Adipose tissue (tissue), 3 donors: ENCODE data around the gene CYSLTR2. TPM values are rescaled to one million over a fixed set of nuclear protein-coding genes. Genes with fewer than 3 reads are reported as not detected.

ENCODE experiments used
- H3K27ac ChIP-seq: one replicate; pipeline ENCODE4 v1.5.1; 2013; ENCODE audit warnings: low read depth, low read length
- WGBS, 3 donors: extraction: QIAGEN DNeasy Blood & Tissue Kit; methylation state at CpG; one replicate each; pipeline ENCODE4 v1.1.7; 2013; 5-methylcytosine and 5-hydroxymethylcytosine counted together
- polyA plus RNA-seq, 3 donors: library from polyadenylated mRNA; stranded (reverse); fragments of 200-250 nt; gene quantifications; one replicate each; pipeline ENCODE4 v1.2.3, GENCODE V29; 2013
- donor health status: healthy with polysubstance abuse.
- donor health status: Bipolar disorder and iron deficiency.
- donor health status: healthy.

The CYSLTR2 gene, protein sequence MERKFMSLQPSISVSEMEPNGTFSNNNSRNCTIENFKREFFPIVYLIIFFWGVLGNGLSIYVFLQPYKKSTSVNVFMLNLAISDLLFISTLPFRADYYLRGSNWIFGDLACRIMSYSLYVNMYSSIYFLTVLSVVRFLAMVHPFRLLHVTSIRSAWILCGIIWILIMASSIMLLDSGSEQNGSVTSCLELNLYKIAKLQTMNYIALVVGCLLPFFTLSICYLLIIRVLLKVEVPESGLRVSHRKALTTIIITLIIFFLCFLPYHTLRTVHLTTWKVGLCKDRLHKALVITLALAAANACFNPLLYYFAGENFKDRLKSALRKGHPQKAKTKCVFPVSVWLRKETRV
- polyA plus RNA-seq = 1 to 10 TPM in 1 of 3 donors, under 1 TPM in 2; 0.07 to 2.0 (median 0.55) TPM

DNA sequence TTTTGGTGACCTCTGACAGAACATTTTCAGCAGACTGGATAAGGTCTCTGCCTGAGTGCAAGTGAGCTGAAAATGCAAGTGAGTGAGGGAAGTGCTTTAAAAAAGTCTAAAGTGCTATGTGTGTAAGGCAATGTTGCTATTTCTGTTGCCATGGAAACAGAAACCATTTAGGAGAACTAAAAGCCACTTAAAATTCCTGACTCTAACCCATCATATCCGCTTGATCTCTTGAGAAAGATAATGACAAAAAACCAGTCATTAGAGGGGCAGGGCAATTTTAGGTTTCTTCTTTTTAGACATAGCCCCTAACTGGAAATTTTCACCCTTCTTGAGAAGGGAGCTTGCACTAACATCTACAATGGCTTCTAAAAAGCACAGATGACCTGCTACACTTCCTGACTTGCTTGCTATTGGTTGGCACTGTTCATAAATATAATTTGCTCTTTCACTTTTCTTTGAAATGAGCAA is at the start of gene CYSLTR2:
CYSLTR2 (plus strand) TSS at position 458 of the 468 bp plus-strand sequence. CDS start 52,889 bp downstream, outside the sequence.
- 13 to 46% (median 27%) methylated on average over 1 of the region's 1 CpG for WGBS, 3 donors
- no peak within 1 kb of the TSS for H3K27ac ChIP-seq

DNA sequence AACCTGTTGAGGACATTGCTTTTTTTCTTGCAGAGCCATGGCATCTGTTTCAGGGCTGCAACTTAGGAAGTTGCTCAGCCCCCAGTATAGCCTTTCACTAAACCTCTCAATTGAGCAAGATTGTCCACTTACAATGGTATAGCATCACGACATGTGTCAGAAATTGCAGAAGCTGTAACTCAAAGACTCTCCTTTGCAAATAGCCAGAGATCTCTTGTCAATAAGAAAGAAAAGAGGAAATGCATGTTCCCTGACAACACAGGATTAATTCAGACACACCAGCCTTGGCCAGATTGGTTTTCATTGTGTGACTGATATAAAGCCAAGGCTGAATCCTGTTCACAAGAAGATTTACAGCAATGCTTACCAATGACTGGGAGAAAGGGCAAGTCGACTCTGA is 38.7 kb upstream of the CYSLTR2 start:
- H3K27ac ChIP-seq = no peak overlapping the region
- 46 to 93% (median 53%) methylated on average over 2 of the region's 2 CpGs for WGBS, 3 donors

DNA sequence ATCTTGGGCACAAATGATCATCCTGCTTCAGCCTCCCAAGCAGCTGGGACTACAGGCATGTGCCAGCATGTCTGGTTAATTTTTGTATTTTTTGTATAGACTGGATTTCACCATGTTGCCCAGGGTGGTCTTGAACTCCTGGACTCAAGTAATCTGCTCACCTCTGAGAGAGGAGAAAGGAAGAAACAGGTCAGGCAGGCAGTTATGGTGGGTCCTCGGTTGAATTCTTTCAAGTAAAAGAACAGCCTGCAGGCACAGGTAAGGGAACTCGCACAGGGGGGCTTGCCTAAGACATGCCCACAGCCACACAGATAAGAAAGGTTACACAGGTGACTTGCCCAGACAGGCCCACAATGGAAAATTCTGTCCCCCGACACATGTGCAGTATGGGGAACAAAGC is 34.8 kb upstream of the CYSLTR2 start:
- no peak overlapping the region for H3K27ac ChIP-seq
- WGBS, 3 donors = 94 to 98% (median 95%) methylated on average over 3 of the region's 3 CpGs

DNA sequence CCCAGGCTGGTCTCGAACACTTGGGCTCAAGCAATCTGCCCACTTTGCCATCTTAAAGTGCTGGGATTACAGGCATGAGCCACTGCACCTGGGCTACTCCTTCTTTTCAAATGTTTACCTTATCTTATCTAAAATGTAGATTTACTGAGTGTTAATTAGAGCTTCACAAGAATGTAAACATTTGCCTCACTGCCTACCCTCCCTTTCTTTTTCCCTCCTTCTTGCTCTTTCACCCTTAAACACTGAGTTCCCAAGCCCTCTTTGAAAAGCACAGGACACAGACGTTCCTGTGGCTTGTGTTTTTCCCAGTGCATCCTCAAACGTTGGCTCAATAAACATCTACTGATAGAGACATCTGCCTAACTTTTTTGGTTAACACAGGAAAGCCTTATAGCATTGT is 32.7 kb upstream of the CYSLTR2 start:
- 47 to 73% (median 58%) methylated on average over 3 of the region's 3 CpGs for WGBS, 3 donors
- no peak overlapping the region for H3K27ac ChIP-seq

DNA sequence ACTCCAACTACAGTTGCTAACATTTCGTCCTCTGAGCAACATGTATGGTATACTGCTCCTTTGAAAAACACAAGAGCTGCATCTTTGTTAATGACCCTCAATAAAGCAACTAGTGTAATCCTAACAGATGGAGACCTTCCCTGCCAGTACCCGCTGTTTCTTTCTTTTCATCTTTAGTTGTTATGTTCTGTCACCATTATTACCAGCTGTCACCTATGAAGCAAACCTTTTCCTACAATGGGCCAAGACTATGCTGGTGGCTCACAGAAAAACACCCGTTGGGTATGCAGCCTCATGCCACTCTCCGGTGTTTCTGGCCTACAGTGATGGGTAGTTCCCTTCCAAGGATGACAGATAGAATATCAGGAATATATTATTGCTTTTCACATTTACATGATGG is 29.7 kb upstream of the CYSLTR2 start:
- H3K27ac ChIP-seq = no peak overlapping the region
- WGBS, 3 donors = 82 to 97% (median 95%) methylated on average over 4 of the region's 4 CpGs

DNA sequence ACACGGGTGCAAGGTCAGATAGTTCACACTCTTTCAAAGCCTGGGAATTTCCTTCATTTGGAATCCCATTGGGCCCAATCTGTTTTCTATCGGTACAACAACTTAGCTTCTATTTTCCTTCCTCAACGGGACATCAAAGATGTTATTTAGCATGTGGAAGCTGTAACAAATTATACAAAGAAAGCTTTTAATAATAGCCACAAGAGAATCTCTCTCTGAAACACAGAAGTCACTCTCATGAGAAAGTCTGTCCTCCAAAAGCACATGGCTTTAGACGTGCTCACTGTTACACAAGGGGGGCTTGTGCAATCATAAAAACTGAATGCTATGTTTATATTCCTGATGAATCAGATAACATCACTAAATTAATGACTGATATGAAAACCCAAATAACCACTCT is 28.9 kb upstream of the CYSLTR2 start:
- 35 to 46% (median 35%) methylated on average over 4 of the region's 4 CpGs for WGBS, 3 donors
- H3K27ac ChIP-seq = no peak overlapping the region

DNA sequence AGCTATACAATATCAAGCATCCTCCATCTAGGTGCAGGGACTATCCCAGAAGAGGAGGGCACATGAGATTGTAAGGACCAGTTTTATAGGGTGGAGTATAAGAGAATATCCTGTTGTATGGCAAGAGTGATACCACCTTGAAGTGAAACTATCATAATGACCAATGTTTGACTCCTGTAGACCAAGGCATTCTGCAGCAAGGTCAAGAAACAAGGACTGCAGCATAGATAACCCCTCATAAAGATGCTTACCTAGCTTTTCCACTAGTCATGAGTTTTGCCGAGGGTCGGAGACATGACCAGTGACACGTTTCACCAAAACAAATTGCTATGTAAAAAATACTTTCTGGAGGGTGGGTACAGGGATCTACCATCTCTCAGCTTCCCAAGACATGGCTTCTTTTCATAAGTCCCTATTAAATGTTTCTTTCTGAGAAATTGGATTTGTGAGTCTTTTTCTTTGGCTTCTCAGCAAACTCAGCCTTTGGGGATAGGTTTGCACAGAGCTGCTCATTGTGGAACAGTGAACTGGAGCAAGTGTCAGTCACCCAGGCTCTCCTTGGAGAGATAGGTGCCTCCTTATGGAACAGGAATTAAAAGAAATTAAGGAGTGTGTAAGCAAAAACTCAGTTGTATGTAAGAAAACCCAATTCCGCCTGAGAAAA is 28.2 kb upstream of the CYSLTR2 start:
- no peak overlapping the region for H3K27ac ChIP-seq
- WGBS, 3 donors = 27 to 55% (median 53%) methylated on average over 4 of the region's 4 CpGs

DNA sequence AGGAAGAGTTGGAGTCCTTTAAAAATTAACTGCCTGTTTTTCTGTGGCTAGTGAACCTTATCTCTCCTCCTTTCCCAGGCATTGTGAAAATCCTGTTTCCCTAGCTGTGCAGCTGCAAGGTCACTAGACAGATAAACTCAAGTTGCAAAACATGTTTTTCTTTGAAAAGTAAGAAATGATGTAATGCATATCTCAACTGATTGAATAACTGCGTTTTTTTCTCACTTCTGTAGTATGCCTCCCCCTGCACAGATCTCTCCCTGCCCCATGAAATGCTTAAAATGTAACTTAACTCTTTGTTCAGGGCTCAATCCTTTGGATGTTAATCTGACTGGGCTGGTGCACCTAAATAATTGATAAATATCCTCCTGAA is 27.7 kb upstream of the CYSLTR2 start:
- WGBS, 3 donors = 0 to 4% (median 2%) methylated on average over 1 of the region's 1 CpG
- H3K27ac ChIP-seq = no peak overlapping the region

DNA sequence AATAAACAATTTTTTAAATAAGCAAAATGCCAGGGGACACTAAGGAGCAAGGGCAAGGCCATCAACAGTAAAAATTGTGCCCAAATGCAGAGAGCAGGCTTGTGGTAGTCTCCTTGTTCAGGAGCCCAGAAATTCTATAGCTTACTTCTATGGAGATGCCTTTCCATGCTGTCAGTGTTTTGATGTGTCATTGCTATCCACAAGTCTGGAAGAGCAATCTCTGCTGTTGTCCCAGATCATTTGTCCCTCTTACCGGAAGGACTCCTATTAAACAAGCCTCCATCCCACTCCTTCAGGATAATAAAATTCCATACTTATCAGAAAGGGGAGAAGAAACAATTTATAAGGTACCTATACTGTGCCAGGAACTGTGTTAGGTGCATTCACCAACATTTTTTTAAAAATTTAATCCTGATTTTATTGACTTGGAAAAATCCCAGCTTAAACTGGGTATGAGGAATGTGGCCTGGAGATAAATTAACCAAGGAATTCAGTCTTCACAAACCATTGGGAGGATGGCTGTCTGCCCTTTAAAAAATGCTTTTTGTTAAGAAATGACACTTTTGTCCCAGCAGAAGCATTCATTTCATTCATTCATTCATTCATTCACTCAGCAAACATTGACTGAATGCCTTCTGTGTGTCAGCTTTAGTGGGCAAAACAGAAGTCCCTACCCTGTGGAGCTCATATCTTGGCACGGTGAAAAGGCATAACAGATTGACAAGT is 26.8 kb upstream of the CYSLTR2 start:
- H3K27ac ChIP-seq = no peak overlapping the region
- WGBS, 3 donors = 54 to 86% (median 81%) methylated on average over 2 of the region's 2 CpGs

DNA sequence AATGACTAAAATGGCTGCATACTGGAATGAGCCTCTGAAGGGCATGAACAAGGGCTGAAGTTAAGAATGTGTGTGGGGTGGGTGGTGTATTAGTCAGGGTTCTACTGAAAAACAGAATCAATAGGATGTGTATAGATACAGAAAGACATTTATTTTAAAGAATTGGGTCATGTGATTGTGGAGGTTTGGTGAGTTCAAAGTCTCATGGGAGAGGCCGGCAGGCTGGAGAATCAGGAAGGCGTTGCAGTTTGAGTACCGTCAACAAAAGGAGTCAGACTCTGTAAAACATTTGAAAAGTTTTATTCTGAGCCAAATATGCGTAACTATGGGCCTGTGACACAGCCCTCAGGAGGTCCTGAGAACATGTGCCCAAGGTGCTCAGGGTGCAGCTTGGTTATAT is 24.5 kb upstream of the CYSLTR2 start:
- H3K27ac ChIP-seq = no peak overlapping the region
- WGBS, 3 donors = 54 to 88% (median 88%) methylated on average over 4 of the region's 4 CpGs

DNA sequence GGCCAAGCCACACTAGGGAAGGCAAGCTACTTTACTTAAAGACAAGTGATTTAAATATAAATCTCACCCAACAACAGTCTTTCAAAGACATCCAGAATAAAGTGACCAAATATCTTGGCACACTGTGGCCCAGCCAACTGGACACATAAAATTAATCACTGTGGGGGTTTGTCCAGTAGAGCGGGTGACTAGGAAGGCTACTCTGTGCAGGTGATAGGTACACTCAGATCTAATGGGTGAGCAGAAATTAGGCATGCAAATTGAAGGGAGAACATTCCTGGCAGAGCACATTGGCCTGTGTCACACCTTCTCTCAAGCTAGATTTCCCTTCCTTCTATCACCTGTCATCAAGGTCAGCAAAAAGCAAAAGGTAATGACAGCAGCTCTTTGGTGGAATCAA is 23.4 kb upstream of the CYSLTR2 start:
- 74 to 94% (median 92%) methylated on average over 1 of the region's 1 CpG for WGBS, 3 donors
- no peak overlapping the region for H3K27ac ChIP-seq

DNA sequence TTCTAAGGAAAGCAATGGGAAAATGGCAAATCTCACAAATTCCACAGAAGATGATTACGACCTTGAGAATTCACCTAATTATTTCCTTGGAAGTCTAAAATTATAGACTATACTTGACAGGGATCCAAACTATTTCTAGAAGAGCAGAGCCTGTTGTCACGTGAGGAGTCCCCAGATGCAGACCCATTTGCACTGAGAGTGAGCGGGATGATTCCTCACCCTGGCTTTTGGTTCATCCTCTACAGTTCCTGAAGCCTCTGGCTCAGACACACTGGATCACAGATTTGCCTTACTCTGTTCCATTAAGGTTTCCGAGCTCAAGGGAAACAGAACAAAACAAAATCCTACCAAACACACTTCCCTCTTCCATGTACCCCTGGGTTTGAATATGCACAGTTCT is 23.0 kb upstream of the CYSLTR2 start:
- WGBS, 3 donors = 54 to 83% (median 67%) methylated on average over 4 of the region's 4 CpGs
- no peak overlapping the region for H3K27ac ChIP-seq

DNA sequence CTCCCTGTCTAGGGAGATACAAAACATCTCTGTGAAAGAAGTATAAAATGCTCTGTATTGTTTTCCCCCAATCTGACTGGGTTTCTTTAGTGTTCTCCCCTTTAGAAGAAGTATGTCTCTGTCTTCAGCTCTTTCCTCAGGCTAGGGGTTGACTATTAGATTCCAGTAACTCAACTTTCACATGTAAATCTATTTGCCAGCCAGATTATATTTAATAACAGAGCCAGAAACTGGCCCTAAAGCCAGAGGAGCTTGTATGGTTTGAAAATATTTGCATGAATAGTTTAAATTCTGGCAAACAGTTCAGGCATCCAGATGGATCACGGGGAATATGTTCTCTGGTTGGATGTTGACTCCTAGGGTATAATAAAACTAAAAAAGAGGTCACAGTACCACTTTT is 22.3 kb upstream of the CYSLTR2 start:
- WGBS, 3 donors = 56 to 73% (median 71%) methylated on average over 1 of the region's 1 CpG
- no peak overlapping the region for H3K27ac ChIP-seq

DNA sequence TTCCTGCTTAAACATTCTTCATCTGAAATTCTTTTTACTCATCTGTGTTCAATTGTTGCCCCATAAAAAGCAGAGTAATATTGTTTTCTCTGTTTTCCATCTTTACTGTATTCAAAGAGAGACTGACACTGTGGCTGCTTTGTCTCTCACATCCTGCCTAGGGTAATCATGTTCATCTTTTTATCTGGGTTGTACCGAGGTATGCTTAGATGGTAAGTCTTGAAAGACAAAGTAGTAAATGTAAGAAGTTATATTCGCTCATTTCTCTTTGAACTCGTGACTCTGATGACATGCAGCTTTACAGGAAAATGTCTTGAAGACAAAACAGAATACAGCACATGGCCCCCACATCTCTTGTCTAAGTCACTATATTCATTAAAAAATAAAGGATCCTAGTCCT is 20.0 kb upstream of the CYSLTR2 start:
- WGBS, 3 donors = 81 to 92% (median 83%) methylated on average over 3 of the region's 3 CpGs

DNA sequence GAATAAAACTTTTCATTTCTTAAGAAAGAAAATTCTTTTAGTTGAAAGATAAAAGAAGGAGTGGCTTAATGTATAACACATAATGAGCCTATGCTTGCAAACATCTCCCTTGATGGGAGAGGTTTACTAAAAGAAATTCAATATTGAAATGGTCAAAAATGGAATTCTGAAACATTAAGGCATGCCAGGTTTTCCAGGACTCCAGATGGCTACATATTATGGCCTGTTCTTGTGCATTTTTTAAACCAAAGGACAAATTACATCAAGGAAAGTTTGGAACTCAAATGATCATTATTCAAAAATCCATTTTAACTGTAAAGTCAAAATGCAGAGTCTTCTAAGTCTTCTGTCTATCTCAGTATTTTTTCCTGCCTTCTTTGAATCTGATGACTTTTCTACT is 19.1 kb upstream of the CYSLTR2 start:
- no peak overlapping the region for H3K27ac ChIP-seq

More for the DNA sequence above, 20.0 kb upstream of the CYSLTR2 start:
- H3K27ac ChIP-seq = no peak overlapping the region

DNA sequence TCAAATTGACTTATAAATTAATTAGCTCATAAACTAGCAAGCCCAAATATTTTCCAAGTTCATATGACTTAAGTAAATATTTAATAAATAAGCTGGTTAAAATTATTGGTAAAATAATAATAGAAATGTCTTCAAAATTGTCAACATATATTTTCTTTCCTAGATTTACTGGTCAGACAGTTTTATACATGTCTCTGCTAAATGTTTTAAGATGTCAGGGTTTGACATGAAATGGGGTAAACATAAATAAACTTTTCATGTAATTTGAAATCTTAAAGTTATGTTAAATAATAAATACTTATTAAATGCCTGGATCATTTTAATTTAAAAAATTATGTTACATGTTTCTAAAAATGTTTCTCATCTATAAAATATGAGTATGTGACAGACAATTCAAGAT is 18.3 kb upstream of the CYSLTR2 start:
- H3K27ac ChIP-seq = no peak overlapping the region

DNA sequence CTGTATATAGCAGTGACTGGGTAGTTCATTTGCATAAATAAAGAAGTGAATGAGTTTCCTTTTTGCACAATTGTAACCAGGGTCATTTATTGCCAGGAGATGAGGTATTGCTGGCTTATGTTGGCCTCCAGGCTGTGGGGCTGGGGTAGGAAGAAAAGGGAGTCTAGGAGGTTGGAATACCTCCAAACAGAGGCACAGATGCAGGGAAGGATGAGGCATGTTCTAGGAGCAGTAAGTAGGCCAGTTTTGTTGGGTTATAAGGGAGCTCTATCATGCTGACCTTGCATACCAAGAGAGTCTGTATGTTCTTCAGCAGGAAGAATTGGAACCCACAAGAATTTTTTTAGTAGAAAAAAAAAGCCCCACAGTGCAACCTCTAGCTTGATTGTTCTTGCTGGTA is 17.2 kb upstream of the CYSLTR2 start:
- no peak overlapping the region for H3K27ac ChIP-seq

DNA sequence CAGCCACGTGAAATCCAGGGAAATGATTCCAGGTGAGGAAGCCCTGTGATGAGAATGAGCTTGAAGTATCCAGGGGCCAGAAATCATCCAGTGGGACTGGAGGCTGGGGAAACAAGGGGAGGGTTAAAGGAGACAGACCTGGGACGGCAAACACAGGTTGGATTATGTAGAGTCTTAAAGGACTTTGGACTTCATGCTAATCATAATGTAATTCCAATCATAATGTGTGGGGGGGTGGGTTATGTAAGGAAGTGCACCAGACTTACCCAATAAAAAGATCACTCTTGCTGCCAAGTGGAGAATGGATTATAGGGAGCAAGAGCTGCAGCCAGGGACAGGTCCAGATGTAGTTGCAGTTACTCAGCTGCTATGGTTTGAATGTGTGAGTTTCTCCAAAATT is 16.1 kb upstream of the CYSLTR2 start:
- H3K27ac ChIP-seq = no peak overlapping the region
- 10 to 82% (median 61%) methylated on average over 2 of the region's 2 CpGs for WGBS, 3 donors

DNA sequence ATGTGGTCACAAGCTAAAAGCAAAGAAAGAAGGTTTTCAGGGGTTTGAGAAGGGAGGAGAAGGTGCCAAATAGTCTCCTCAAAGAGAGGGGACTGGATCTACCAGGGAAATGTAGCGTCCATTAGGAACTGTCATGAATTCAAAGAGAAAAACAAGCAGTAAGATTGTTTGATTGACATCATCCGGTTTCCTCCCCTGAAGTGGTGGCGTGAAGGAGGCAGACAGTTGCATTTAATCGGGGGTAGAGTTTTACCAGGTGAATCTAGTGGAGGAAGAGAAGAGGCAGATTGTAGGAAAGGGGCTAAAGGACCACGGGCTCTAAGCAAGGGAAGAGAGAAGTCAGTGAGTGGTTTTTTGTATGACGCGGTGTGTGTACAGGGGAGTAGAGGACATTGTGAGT is 13.0 kb upstream of the CYSLTR2 start:
- WGBS, 3 donors = 88 to 89% (median 89%) methylated on average over 7 of the region's 7 CpGs
- H3K27ac ChIP-seq = no peak overlapping the region

DNA sequence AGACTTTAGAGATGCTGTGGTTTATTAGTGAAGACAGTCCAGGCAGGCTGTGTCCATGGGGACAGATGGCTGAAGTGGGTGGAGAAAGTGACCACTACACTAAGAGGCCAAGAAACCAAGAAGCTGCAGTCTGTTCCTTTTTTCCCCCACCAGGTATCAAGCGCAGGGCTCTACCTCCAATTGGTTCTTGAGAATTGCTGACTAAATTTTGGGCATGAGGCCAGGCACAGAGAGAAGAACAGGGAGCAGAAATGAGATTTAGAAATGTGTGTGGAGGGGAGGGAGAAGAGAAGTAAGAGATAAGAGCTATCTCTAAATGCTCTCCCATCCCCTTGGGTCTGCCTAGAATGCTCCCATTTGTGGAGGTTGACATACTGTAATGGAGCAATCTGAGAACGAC is 12.3 kb upstream of the CYSLTR2 start:
- WGBS, 3 donors = 68 to 92% (median 75%) methylated on average over 2 of the region's 2 CpGs
- no peak overlapping the region for H3K27ac ChIP-seq
